ENCODE data around the gene ZSCAN20.

ZSCAN20 gene

GRCh38 chr1:33460947-33461629 lies 11.4 kb upstream of the ZSCAN20 start:
- no peak overlapping the region for H3K27ac Mint-ChIP-seq

GRCh38 chr1:33462405-33463164 lies 9.9 kb upstream of the ZSCAN20 start:
- Mint-ChIP-seq H3K4me3 (no peak overlapping the region), H3K27ac (no peak overlapping the region), H3K4me1 (peaks cover 39% of the 10 kb centered on the region), H3K27me3 (ENCODE audit: low read depth, poor library complexity) (peaks cover under 1% of the 10 kb centered on the region), H3K9me3 (peaks cover 7% of the 10 kb centered on the region), H3K36me3 (ENCODE audit: low read depth) (no peaks in the 10 kb centered on the region)
- TF ChIP-seq CTCF (IDR thresholded peaks at IDR 0.05) = no peak
- DNase-seq = no peak

More at GRCh38 chr1:33460947-33461629, 11.4 kb upstream of the ZSCAN20 start:
- peaks cover 50% of the 10 kb centered on the region for H3K4me1 Mint-ChIP-seq
- H3K9me3 Mint-ChIP-seq = peaks cover 3% of the 10 kb centered on the region
- no peak overlapping the region for H3K4me3 Mint-ChIP-seq
- no peak for TF ChIP-seq CTCF (IDR thresholded peaks at IDR 0.05)
- no peaks in the 10 kb centered on the region for H3K36me3 Mint-ChIP-seq (ENCODE audit: low read depth)
- no peak for DNase-seq
- H3K27me3 Mint-ChIP-seq (ENCODE audit: low read depth, poor library complexity) = no peaks in the 10 kb centered on the region

GRCh38 chr1:33464552-33464951 lies 7.9 kb upstream of the ZSCAN20 start:
- no peak for DNase-seq
- Mint-ChIP-seq H3K4me1 (peaks cover 34% of the 10 kb centered on the region), H3K27ac (no peak overlapping the region), H3K36me3 (ENCODE audit: low read depth) (no peaks in the 10 kb centered on the region), H3K27me3 (ENCODE audit: low read depth, poor library complexity) (peaks cover 3% of the 10 kb centered on the region), H3K4me3 (no peak overlapping the region), H3K9me3 (peaks cover 7% of the 10 kb centered on the region)
- TF ChIP-seq CTCF (IDR thresholded peaks at IDR 0.05) = no peak

- Mint-ChIP-seq H3K36me3 (ENCODE audit: low read depth) (no peaks in the 10 kb centered on the region), H3K27me3 (ENCODE audit: low read depth, poor library complexity) (peaks cover 3% of the 10 kb centered on the region), H3K4me1 (peaks cover 34% of the 10 kb centered on the region), H3K9me3 (peaks cover 7% of the 10 kb centered on the region), H3K4me3 (no peak overlapping the region), H3K27ac (no peak overlapping the region)
- DNase-seq = no peak
- TF ChIP-seq CTCF (IDR thresholded peaks at IDR 0.05) = no peak
Observed at GRCh38 chr1:33465316-33465715, 7.1 kb upstream of the ZSCAN20 start.

- peaks cover 7% of the 10 kb centered on the region for H3K9me3 Mint-ChIP-seq
- no peak overlapping the region for H3K27ac Mint-ChIP-seq
- peaks cover 33% of the 10 kb centered on the region for H3K4me1 Mint-ChIP-seq
- no peak overlapping the region for H3K4me3 Mint-ChIP-seq
- H3K36me3 Mint-ChIP-seq (ENCODE audit: low read depth) = no peaks in the 10 kb centered on the region
- H3K27me3 Mint-ChIP-seq (ENCODE audit: low read depth, poor library complexity) = peaks cover 3% of the 10 kb centered on the region
- DNase-seq = no peak
- no peak for TF ChIP-seq CTCF (IDR thresholded peaks at IDR 0.05)
Observed at GRCh38 chr1:33466159-33466558, 6.3 kb upstream of the ZSCAN20 start.

All from nephron progenitor cell (in vitro differentiated cells).